ENCODE measurements around the gene ZNF512B.
A peak's percentile ranks its signal among the peaks of the same experiment; 100 is the strongest.

Gene ZNF512B

GRCh38 chr20:63974402-63975200, 4.9 kb upstream of the ZNF512B start:
- peak; percentile 39; the same call in 1 of the 2 replicates for TF ChIP-seq YY1 (IDR thresholded peaks at IDR 0.05; ENCODE audit: low read depth)
- no peak for TF ChIP-seq FOXM1 (IDR thresholded peaks at IDR 0.05; ENCODE audit: borderline replicate concordance, low read depth)
- TF ChIP-seq EP300 (IDR thresholded peaks at IDR 0.05; ENCODE audit: borderline replicate concordance) = peak; percentile 39; the same call in 1 of the 2 replicates
- TF ChIP-seq TCF12 (IDR thresholded peaks at IDR 0.05; ENCODE audit: low read depth) = peak; percentile 69; the same call in 1 of the 2 replicates
- peak; percentile 46; the same call in 1 of the 2 replicates for TF ChIP-seq CEBPB (IDR thresholded peaks at IDR 0.05)
- peak; percentile 80 for TF ChIP-seq NFIC (IDR thresholded peaks at IDR 0.05)
- TF ChIP-seq RAD21 (IDR thresholded peaks at IDR 0.05; ENCODE audit: low read depth) = no peak
- TF ChIP-seq CREB1 (IDR thresholded peaks at IDR 0.05; ENCODE audit: low read depth) = no peak
- TF ChIP-seq USF1 (IDR thresholded peaks at IDR 0.05) = peak; percentile 78
- peak; percentile 25; the same call in 1 of the 2 replicates for TF ChIP-seq ZBTB7A (IDR thresholded peaks at IDR 0.05; ENCODE audit: low read depth)
- TF ChIP-seq REST (IDR thresholded peaks at IDR 0.05; ENCODE audit: low read depth) = no peak
- TF ChIP-seq MAX (IDR thresholded peaks at IDR 0.05) = peak; percentile 71
- TF ChIP-seq EGR1 (IDR thresholded peaks at IDR 0.05) = no peak
- 0 out of 2 replicates have a peak, but pooled peaks have one; percentile 12 for TF ChIP-seq TEAD4 (IDR thresholded peaks at IDR 0.05)

- TF ChIP-seq EGR1 (IDR thresholded peaks at IDR 0.05) (no peak), EP300 (IDR thresholded peaks at IDR 0.05; ENCODE audit: borderline replicate concordance) (no peak; the same call in 1 of the 2 replicates), NFIC (IDR thresholded peaks at IDR 0.05) (no peak), CEBPB (IDR thresholded peaks at IDR 0.05) (no peak), FOXM1 (IDR thresholded peaks at IDR 0.05; ENCODE audit: borderline replicate concordance, low read depth) (no peak), TCF12 (IDR thresholded peaks at IDR 0.05; ENCODE audit: low read depth) (peak; percentile 36; the same call in 1 of the 2 replicates), MAX (IDR thresholded peaks at IDR 0.05) (peak; percentile 78), USF1 (IDR thresholded peaks at IDR 0.05) (no peak), RAD21 (IDR thresholded peaks at IDR 0.05; ENCODE audit: low read depth) (peak; percentile 86), ZBTB7A (IDR thresholded peaks at IDR 0.05; ENCODE audit: low read depth) (peak; percentile 58; the same call in 1 of the 2 replicates), YY1 (IDR thresholded peaks at IDR 0.05; ENCODE audit: low read depth) (0 out of 2 replicates have a peak, but pooled peaks have one; percentile 36), REST (IDR thresholded peaks at IDR 0.05; ENCODE audit: low read depth) (no peak)
These were observed 4.1 kb upstream of the ZNF512B start for GRCh38 chr20:63973636-63974401.

- TF ChIP-seq EP300 (IDR thresholded peaks at IDR 0.05; ENCODE audit: borderline replicate concordance) (no peak), REST (IDR thresholded peaks at IDR 0.05; ENCODE audit: low read depth) (no peak), RAD21 (IDR thresholded peaks at IDR 0.05; ENCODE audit: low read depth) (no peak), EGR1 (IDR thresholded peaks at IDR 0.05) (no peak), TCF12 (IDR thresholded peaks at IDR 0.05; ENCODE audit: low read depth) (no peak), TAF1 (IDR thresholded peaks at IDR 0.05; ENCODE audit: low read depth) (no peak), YY1 (IDR thresholded peaks at IDR 0.05; ENCODE audit: low read depth) (no peak), FOXM1 (IDR thresholded peaks at IDR 0.05; ENCODE audit: borderline replicate concordance, low read depth) (no peak), CREB1 (IDR thresholded peaks at IDR 0.05; ENCODE audit: low read depth) (no peak)
These were observed 3.4 kb upstream of the ZNF512B start for GRCh38 chr20:63973160-63973479.
